Stimulated activated CD4-positive, alpha-beta T cell treated with anti-CD3 and anti-CD28 coated beads, Interleukin-4, amount 100 ng/mL, for 24 hours (primary cell): ENCODE measurements around the gene HSPB3.
"Not testable (repeated sequence)": the region's sequence is repeated elsewhere in the genome, so short reads cannot be mapped to it uniquely, and the experiment has no call there.

Experiments
- DNase-seq: peaks from one replicate; pipeline ENCODE4 v3.0.0-alpha.2; 2020

Gene HSPB3

GRCh38 chr5:54455413-54456157 is at the start of gene HSPB3:
Gene HSPB3 (plus strand): TSS chr5:54455699. CDS start chr5:54455790, 91 bp downstream.
- DNase-seq = no peak

DNA sequence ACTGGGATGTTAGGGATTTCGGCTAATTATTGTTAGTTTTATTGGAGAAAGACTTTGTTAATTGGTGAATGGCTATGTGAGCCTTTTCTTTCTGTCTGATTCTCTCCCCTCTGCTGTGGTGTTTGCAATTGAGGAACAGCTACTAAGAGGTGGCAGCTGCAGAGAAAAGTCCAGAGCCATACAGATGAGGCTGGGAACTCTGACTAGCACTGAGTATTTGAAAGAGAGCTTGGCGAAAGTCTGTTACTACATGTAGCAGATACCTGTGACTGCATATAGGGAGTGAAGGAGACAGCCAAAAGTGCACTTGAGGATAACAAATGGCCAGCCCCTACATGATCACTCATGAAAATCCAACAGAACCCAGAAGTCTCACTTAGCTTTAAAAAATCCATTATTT is 44.3 kb upstream of the HSPB3 start:
- DNase-seq = no peak

GRCh38 chr5:54412913-54413312 is 42.6 kb upstream of the HSPB3 start:
- DNase-seq = no peak

DNA sequence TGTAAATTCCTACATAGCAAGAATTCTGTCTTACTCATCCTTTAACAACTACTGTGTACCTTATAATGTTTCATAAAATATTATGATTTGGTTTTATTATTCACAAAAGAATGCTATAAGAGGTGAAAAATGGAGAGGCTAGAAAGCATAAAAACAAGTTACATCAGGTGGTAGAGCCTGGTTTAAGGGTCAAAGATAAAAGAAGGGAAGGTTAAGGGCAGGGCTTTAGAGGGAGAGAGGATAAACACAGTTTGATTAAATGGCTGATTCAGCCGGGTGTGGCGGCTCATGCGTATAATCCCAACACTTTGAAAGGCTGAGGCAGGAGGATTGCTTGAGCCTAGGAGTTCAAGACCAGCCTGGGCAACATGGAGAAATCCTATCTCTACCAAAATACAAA is 40.4 kb upstream of the HSPB3 start:
- DNase-seq = no peak

GRCh38 chr5:54415896-54416601 is 39.5 kb upstream of the HSPB3 start:
- no peak for DNase-seq

GRCh38 chr5:54419573-54420423 is 35.7 kb upstream of the HSPB3 start:
- DNase-seq = peak; percentile 22

- DNase-seq = not testable (repeated sequence)
Measured at GRCh38 chr5:54420511-54420910, 35.0 kb upstream of the HSPB3 start.

- no peak for DNase-seq
Measured at GRCh38 chr5:54421976-54422375, 33.5 kb upstream of the HSPB3 start.

DNA sequence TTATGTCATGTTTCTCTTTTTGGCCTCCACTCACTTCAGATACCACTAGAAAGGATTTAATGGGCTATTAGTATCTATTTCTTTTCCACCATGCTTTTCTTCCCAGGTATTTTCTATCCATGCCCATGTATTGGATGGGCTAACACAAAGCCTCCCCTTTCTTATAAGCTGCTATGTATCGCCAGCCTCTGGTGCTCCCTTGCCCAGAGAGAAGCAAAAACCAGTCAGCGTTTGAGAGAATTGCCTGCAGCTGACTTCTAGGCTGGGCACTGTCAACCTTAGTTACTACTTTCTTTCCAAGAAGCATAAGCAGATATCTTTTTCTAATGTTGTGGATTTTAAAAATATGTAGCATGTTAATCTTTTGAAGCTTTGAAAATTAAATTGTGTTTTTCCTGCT is 30.2 kb upstream of the HSPB3 start:
- DNase-seq = no peak

- no peak for DNase-seq
Measured at GRCh38 chr5:54426209-54426608, 29.3 kb upstream of the HSPB3 start.

GRCh38 chr5:54434650-54435049 is 20.8 kb upstream of the HSPB3 start:
- DNase-seq = not testable (repeated sequence)

- no peak for DNase-seq
Measured at GRCh38 chr5:54438620-54439389, 16.7 kb upstream of the HSPB3 start.

DNA sequence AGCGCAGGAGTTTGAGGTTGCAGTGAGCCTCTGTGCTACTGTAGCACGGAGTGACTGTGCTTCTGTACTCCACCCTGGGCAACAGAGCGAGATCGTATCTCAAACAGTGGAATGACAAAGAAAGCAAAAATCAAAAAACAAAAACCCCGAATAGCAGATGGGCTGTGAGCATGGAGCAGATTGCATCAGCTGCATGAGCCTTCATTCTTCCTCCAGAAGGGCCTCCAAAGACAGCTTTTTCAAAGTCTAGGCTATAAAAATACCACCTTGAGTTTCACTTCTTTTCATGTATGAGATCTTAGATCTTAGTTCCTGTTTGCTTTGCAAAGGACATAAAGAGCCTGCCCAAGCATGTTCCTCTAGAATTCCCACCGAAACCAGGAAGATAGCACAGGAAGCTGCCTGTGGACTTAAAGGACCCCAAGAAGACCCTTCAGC is 15.0 kb upstream of the HSPB3 start:
- no peak for DNase-seq

GRCh38 chr5:54442271-54442670 is 13.2 kb upstream of the HSPB3 start:
- no peak for DNase-seq

- DNase-seq = no peak
Measured at GRCh38 chr5:54443270-54443669, 12.2 kb upstream of the HSPB3 start.

GRCh38 chr5:54445691-54446378 is 9.7 kb upstream of the HSPB3 start:
- no peak for DNase-seq

DNA sequence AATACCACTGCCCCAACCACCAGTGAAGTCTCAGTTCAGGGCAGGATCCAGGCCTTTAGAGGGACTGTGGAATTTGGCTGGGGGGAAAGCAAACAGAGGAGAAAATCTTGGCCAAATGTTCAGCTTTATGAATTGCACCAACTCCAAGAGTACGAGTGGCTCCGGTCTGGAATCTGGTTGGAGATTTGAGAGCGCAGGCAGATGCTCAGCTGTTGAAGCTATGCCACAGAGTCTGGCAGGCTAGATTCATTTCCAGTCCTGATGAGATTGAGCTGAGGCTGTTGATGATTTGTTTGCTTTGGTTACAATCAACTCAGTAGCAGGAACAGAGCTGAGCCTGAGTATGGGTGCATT is 9.1 kb upstream of the HSPB3 start:
- DNase-seq = no peak

- no peak for DNase-seq
Measured at GRCh38 chr5:54449923-54450322, 5.6 kb upstream of the HSPB3 start.

DNA sequence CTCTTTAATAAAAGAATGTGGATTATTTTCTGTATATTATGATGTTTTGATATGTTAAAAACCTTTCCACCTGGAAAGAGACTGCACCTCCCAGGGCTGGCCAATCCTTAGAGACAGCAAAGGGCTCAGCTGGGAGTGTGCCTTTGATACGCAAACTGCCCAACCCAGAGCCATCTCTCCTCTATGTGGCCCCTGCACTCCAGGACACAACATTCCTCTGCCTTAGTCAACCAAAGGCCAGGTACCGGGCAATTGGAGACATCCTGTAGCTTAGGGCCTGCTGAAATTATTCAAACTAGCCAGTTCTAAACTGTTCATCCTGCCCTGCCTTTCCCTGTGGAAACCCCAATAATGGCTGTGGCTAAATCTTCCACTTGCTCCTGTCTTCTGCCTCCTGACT is 5.0 kb upstream of the HSPB3 start:
- no peak for DNase-seq

DNA sequence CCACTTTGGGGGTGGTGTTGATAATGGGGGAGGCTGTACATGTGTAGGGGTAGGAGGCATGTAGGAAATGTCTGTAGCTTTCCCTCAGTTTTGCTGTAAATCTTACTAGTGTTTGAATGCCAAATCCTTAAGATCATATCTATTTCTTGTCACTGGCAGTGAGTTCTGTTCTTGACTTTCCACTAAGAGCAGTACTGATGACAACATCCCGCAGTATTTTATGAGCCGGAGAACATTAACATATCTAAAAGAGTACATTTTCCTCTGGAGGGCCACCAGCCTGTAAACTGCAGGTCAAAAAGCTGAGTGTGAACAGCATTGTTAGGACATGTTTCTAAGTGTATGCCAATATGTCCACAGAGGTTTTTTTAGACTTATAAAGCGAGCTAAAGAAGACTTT is 2.5 kb upstream of the HSPB3 start:
- no peak for DNase-seq

DNA sequence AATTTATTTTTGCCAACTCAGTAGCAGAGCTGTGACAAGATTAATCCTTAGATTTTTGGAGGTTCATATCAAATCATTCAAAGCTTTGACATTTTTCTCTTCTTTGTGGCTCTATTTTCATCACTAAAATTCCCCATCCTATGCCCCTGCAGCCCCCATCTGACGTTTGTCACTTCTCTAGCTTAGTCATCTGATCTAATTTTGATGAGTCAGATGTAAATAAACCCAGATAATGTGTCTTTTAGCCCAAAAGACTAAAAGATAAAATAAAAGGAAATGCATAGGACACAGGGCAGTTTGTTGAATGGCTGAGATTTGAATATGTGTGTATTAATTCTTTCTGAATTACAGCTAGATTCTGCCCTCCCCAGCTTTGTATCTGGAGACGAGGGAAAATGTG is 897 bp upstream of the HSPB3 start:
- DNase-seq = no peak
